NCI-H345 treated with DMSO at 0.1 percent for 48 hours (cell line): ENCODE data around the gene HOXC9.

Experiments
- DNase-seq: peaks from one replicate; lab custom pipeline; 2025; ENCODE audit not compliant: unreplicated experiment; lab: John Stamatoyannopoulos, UW

HOXC9 gene

GRCh38 chr12:54000116-54001114 is at the start of gene HOXC9:
Gene HOXC9, plus strand, starts transcription at chr12:54000161. Its CDS starts 28 bp downstream, at chr12:54000189.
- DNase-seq, result no peak

GRCh38 chr12:53950437-53950773 is 49.6 kb upstream of the HOXC9 start:
- DNase-seq, result no peak

DNA sequence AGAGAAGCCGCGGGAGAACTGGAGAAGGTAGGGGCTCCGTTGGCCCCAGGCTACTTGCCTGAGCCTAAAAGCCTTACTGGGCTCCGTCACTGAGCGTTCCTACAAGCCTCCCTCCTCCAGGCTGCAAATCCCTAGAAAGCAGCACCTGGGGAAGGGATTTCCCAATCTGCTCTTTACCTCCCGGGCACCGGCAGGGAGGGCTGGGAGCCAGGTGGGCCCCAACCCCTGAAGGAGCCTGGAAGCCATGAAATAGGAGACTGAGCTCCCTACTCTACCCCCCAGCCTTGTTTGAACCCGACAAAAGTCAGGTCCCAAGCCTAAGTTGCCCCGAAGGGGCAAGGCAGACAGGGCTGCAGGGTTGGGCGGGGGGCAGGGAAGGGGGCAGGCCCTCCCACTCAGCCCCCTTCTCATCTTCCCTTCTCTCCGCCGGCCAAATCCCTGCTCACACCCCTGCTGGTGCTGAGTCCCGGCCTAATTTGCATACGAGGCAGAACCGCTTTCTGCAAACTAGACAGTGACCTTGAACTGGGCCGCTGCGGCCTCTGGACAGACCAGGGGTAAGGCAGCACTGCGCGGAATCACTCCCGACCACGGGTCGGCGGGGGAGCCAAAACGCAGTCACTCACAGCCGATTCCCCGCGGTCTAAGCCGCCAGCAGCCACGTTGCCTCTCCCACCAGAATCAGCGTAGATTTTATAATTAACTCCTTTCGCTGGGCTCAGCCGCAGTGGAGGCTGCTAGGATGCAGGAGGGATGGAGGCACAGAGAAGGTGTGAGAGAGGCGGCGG is 49.0 kb upstream of the HOXC9 start:
- DNase-seq, result no peak

GRCh38 chr12:53951577-53952334 is 48.2 kb upstream of the HOXC9 start:
- no peak for DNase-seq

GRCh38 chr12:53952335-53952694 is 47.6 kb upstream of the HOXC9 start:
- DNase-seq, result no peak

DNA sequence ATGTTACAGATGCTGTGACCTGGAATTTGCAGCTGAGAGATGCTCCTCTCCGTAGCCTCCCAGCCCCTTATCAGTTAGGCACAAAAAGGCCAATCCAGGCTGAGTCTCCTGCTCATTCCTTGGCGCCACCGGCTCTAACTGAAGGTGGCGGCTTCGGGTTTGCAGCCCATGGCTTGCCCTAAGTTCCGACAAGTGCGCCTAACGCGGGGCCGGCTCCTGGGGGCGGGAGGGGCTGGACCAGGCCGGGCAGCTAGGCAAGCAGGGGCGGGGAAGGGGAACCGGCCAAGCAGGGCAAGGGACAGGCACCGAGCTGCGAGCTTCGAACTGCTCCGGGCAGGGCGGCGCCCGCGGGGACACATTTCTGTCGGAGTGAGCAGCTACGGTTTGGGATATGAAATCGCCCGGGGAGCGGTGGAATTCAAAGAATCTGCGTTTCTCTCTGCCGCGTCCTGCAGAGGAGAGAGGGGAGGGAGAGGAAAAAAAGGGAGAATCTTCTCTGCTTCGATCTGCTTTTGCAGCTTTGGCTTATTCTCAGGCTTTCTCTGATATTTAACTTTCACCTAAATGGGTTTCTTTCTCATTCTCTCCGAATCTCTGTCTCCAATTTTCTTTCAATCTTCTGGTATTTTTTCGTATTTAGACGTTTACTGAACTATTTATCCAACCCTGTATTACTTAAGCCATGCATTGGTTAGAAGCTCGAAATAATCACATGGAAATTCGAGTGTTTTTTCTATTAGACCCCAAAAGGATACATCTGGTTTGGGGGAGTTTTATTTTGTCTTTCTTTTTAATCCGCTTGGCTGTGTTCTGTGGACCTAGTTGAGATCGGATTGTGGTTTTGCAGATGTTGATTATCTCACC is 46.9 kb upstream of the HOXC9 start:
- no peak for DNase-seq

GRCh38 chr12:53953831-53954693 is 45.9 kb upstream of the HOXC9 start:
- DNase-seq, result no peak

GRCh38 chr12:53954694-53955035 is 45.3 kb upstream of the HOXC9 start, which contains the start of gene HOXC12:
Gene HOXC12, plus strand, starts transcription at chr12:53954903. Its CDS starts 27 bp downstream, at chr12:53954930.
- no peak for DNase-seq

DNA sequence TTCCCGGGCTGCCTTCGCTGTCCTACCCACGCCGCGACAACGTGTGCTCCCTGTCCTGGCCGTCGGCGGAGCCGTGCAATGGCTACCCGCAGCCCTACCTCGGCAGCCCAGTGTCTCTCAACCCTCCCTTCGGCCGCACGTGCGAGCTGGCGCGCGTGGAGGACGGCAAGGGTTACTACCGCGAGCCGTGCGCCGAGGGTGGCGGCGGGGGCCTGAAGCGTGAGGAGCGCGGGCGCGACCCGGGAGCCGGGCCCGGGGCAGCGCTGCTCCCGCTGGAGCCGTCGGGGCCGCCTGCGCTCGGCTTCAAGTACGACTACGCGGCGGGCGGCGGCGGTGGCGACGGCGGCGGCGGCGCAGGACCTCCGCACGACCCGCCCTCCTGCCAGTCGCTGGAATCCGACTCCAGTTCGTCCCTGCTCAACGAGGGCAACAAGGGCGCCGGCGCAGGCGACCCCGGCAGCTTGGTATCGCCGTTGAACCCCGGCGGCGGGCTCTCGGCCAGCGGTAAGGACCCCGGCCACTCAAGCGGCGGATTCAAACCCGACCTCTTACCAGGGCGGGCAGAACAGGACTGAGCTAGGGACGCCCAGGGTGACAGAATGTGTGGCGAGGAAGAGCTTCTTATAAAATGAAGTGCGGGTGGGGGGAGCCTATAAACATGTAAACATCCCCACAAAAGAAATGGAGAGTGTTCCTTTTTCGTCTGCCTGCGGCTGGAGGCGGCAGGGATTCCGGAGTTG is 44.8 kb upstream of the HOXC9 start:
- DNase-seq, result no peak

- no peak for DNase-seq
These were observed 44.1 kb upstream of the HOXC9 start for GRCh38 chr12:53955776-53956250.

- no peak for DNase-seq
These were observed 43.6 kb upstream of the HOXC9 start for GRCh38 chr12:53956251-53956887.

DNA sequence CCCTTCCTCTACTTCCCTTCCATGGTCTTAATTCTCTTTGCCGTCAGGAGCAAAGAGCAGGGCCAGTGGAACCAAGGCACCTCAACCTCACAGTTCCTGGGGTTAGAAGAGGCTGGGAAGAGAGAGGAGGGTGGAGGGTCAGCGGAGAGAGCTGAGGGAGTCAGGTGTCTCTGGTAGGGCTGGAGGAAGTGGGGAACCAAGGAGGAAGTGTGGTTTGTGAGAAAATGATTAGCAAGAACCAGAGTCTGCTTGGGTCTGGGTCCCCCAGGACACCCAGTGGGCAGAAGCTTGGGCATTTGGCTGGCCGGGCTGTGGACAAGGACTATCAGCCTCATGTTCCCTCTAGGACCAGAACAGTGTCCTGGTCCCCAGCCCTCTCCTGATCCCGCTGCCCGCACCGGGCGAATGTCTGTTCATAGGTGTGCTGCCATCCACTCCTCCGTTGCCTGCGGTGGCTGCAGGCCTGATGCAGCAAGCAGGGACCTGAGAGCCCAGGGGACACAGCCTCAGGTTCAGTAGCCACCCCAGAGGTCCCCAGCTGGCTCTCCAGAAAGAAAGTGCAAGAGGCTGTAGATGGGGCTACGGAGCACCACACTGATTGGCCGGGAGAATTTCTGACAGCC is 42.9 kb upstream of the HOXC9 start:
- no peak for DNase-seq

GRCh38 chr12:53958128-53958527 is 41.8 kb upstream of the HOXC9 start:
- DNase-seq, result no peak

DNA sequence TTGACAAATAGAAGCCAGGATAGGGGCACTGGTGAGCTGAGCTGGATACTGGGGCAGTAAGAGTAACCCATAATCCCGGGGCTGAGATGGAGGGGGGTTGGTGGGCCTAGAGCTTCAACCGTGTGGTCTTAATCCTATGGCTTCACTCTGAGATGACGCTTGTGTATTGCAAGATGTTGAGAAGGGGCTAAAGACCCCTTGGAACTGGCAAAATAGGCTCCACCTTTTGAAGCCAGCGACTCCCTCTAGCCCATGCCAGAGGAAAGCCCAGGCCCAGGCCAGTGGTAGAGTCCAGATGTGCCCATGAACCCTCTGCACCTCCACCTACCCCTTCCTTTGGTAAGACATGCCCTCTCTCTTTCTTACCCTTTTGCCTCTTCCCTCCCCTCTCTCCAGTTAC is 40.6 kb upstream of the HOXC9 start:
- no peak for DNase-seq

- no peak for DNase-seq
These were observed 39.6 kb upstream of the HOXC9 start for GRCh38 chr12:53960187-53961024.

DNA sequence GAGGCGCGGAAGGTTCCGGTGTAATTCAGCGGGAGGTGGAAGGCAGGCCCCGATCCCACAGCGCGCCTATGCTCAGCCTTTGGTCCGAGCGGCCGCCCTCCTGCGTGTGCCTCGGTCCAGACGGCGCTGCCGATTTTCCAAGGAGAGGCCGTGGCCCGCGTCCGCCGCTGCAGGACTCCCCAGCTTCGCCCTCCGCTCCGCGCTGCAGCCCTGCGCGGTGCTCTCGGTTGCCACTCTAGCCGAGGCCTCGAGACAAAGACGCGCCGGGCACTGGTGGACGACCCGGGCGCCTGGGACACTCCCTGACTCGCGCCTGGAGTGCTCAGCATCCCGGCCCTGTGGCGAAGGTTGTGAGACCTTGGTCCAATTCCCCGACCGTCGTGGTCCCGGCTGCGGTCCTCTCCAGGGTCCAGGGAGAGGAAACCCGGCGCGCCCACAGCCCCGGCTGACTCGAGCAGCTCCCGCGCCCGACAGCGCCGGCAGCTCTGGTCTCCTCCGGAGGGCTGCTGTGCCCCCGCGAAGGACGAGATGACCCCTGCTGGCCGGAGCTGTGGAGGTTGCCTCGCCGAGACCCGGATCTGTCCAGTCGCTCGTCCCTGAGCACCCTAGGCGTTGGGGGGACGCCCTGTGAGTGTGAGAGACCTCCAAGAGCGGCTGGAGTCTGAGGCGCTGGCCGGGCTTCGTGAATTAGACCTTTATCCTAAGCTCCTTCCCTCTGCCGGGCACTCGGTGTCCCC is 38.8 kb upstream of the HOXC9 start:
- DNase-seq, result no peak
